H9 (cell line): Measurements from ENCODE around the gene ACACB. TPM values are rescaled to one million over a fixed set of nuclear protein-coding genes. Genes with fewer than 3 reads are reported as not detected.

Source experiments
- DNase-seq: peaks from one replicate; pipeline ENCODE4 v3.0.0-alpha.2; 2017
- H2AFZ ChIP-seq: one replicate; pipeline ENCODE4 v1.6.1; 2013; ENCODE audit warnings: mild to moderate bottlenecking, low read length, control low read depth, moderate library complexity
- H2AK5ac ChIP-seq: 2 replicates; pipeline ENCODE4 v1.6.1; 2013; ENCODE audit warnings: low read length, control low read depth, mixed read lengths; ENCODE audit not compliant: insufficient read length
- H2BK120ac ChIP-seq: one replicate; pipeline ENCODE4 v1.6.1; 2013; ENCODE audit warnings: low read depth, mild to moderate bottlenecking, low read length, control low read depth, inconsistent platforms; ENCODE audit not compliant: poor library complexity, severe bottlenecking
- H2BK12ac ChIP-seq: 2 replicates; pipeline ENCODE4 v1.6.1; 2013; ENCODE audit warnings: low read length, control low read depth, mixed read lengths, low read depth; ENCODE audit not compliant: insufficient read length
- H2BK15ac ChIP-seq: 2 replicates; pipeline ENCODE4 v1.6.1; 2013; ENCODE audit warnings: low read depth, low read length, control low read depth
- H2BK20ac ChIP-seq: one replicate; pipeline ENCODE4 v1.6.1; 2013; ENCODE audit warnings: low read depth, mild to moderate bottlenecking, low read length, control low read depth, inconsistent platforms; ENCODE audit not compliant: poor library complexity, severe bottlenecking
- H2BK5ac ChIP-seq: 2 replicates; pipeline ENCODE4 v1.6.1; 2013; ENCODE audit warnings: low read length, control low read depth, mixed read lengths; ENCODE audit not compliant: insufficient read length
- H3K14ac ChIP-seq: 2 replicates; pipeline ENCODE4 v1.6.1; 2013; ENCODE audit warnings: low read length, control low read depth; ENCODE audit not compliant: insufficient read depth
- H3K18ac ChIP-seq: 2 replicates; pipeline ENCODE4 v1.6.1; 2013; ENCODE audit warnings: low read depth, mild to moderate bottlenecking, mixed read lengths, low read length, control low read depth; ENCODE audit not compliant: insufficient read length
- H3K23ac ChIP-seq: 2 replicates; pipeline ENCODE4 v1.6.1; 2013; ENCODE audit warnings: low read length, control low read depth, mixed read lengths, low read depth; ENCODE audit not compliant: insufficient read length
- H3K23me2 ChIP-seq: 2 replicates; pipeline ENCODE4 v1.6.1; 2013; ENCODE audit warnings: low read depth, mild to moderate bottlenecking, mixed read lengths, low read length, control low read depth; ENCODE audit not compliant: insufficient read length, poor library complexity, severe bottlenecking
- H3K27ac ChIP-seq: 2 replicates; pipeline ENCODE4 v1.5.1; 2013; ENCODE audit warnings: low read length, control low read depth, mixed read lengths, low read depth; ENCODE audit not compliant: insufficient read length
- H3K27me3 ChIP-seq: 2 replicates; pipeline ENCODE4 v1.6.1; 2013; ENCODE audit warnings: low read length, control low read depth, inconsistent platforms; ENCODE audit not compliant: insufficient read depth
- H3K4ac ChIP-seq: 2 replicates; pipeline ENCODE4 v1.6.1; 2013; ENCODE audit warnings: low read depth, mild to moderate bottlenecking, control low read depth, inconsistent platforms, low read length, moderate library complexity
- H3K4me1 ChIP-seq: 2 replicates; pipeline ENCODE4 v1.6.1; 2013; ENCODE audit warnings: low read length, control low read depth, inconsistent platforms; ENCODE audit not compliant: insufficient read depth
- H3K4me2 ChIP-seq: 2 replicates; pipeline ENCODE4 v1.6.1; 2013; ENCODE audit warnings: low read length, control low read depth, mixed read lengths; ENCODE audit not compliant: insufficient read length, insufficient read depth
- H3K56ac ChIP-seq: 2 replicates; pipeline ENCODE4 v1.6.1; 2013; ENCODE audit warnings: low read depth, mild to moderate bottlenecking, mixed read lengths, low read length, control low read depth; ENCODE audit not compliant: insufficient read length
- H3K79me1 ChIP-seq: 2 replicates; pipeline ENCODE4 v1.6.1; 2013; ENCODE audit warnings: low read depth, mild to moderate bottlenecking, moderate library complexity, low read length, control low read depth, inconsistent platforms; ENCODE audit not compliant: insufficient read depth, poor library complexity, severe bottlenecking
- H3K79me2 ChIP-seq: 2 replicates; pipeline ENCODE4 v1.6.1; 2013; ENCODE audit warnings: low read length, control low read depth, inconsistent platforms; ENCODE audit not compliant: insufficient read depth
- H3K9ac ChIP-seq: 2 replicates; pipeline ENCODE4 v1.6.1; 2013; ENCODE audit warnings: low read length, control low read depth, mixed read lengths; ENCODE audit not compliant: insufficient read length; ENCODE audit errors: extremely low read depth
- H3K9me3 ChIP-seq: one replicate; pipeline ENCODE4 v1.6.1; 2013; ENCODE audit warnings: low read depth, low read length, inconsistent platforms; ENCODE audit not compliant: control insufficient read depth
- H3T11ph ChIP-seq: one replicate; pipeline ENCODE4 v1.6.1; 2013; ENCODE audit warnings: mild to moderate bottlenecking, low read length, control low read depth, inconsistent platforms
- H4K20me1 ChIP-seq: one replicate; pipeline ENCODE4 v1.6.1; 2013; ENCODE audit not compliant: control insufficient read depth, insufficient read length, insufficient read depth
- H4K5ac ChIP-seq: 2 replicates; pipeline ENCODE4 v1.6.1; 2013; ENCODE audit warnings: low read depth, mild to moderate bottlenecking, mixed read lengths, low read length, control low read depth; ENCODE audit not compliant: insufficient read length
- H4K8ac ChIP-seq: replicated peaks from 2 replicates; pipeline ENCODE4 v1.6.1; 2013; ENCODE audit warnings: low read length, control low read depth, mixed read lengths, low read depth; ENCODE audit not compliant: insufficient read length
- H4K91ac ChIP-seq: 2 replicates; pipeline ENCODE4 v1.6.1; 2013; ENCODE audit warnings: low read depth, mild to moderate bottlenecking, moderate library complexity, mixed read lengths, low read length, control low read depth; ENCODE audit not compliant: insufficient read length
- H3K27ac Mint-ChIP-seq, 3 experiments: 2 replicates in 2 of 3; 3 replicates in 1 of 3; pipeline ENCODE4 v1.8.0; 2020 to 2021; ENCODE audit warnings: mixed read lengths in 3 of 3, mild to moderate bottlenecking in 1 of 3, moderate library complexity in 1 of 3
- H3K27me3 Mint-ChIP-seq: 2 replicates; pipeline ENCODE4 v1.8.0; 2021; ENCODE audit warnings: low read depth, mild to moderate bottlenecking, moderate library complexity, mixed read lengths
- H3K36me3 Mint-ChIP-seq, 3 experiments: 2 replicates in 2 of 3; 3 replicates in 1 of 3; pipeline ENCODE4 v1.8.0; 2020 to 2021; ENCODE audit warnings: low read depth in 3 of 3, mixed read lengths in 3 of 3; ENCODE audit not compliant: insufficient read depth in 1 of 3
- H3K4me1 Mint-ChIP-seq, 2 experiments: 2 replicates each; pipeline ENCODE4 v1.8.0; 2020; ENCODE audit warnings: mixed read lengths in 2 of 2
- H3K4me3 Mint-ChIP-seq, 2 experiments: 2 replicates in 1 of 2; 3 replicates in 1 of 2; pipeline ENCODE4 v1.8.0; 2020 to 2021; ENCODE audit warnings: mild to moderate bottlenecking in 2 of 2, mixed read lengths in 2 of 2, moderate library complexity in 1 of 2
- H3K9me3 Mint-ChIP-seq, 2 experiments: 2 replicates in 1 of 2; 3 replicates in 1 of 2; pipeline ENCODE4 v1.8.0; 2020; ENCODE audit warnings: mild to moderate bottlenecking in 2 of 2, mixed read lengths in 2 of 2, moderate library complexity in 1 of 2
- WGBS: extraction: QIAGEN DNeasy Blood & Tissue Kit; methylation state at CpG from one replicate; pipeline ENCODE4 v1.1.7; 2013; ENCODE audit warnings: missing lambda C conversion rate, low lambda C conversion rate, mixed read lengths; ENCODE audit not compliant: insufficient read length; ENCODE audit errors: extremely low coverage; 5-methylcytosine and 5-hydroxymethylcytosine counted together
- total RNA-seq: library from RNA; stranded (reverse); gene quantifications from 2 replicates; pipeline ENCODE4 v1.2.1, GENCODE V29; 2021
- TF ChIP-seq, protein P1 (sequence below): fragments of 200-600 bp; sonication (generic); conservative IDR thresholded peaks from 3 replicates; pipeline ENCODE4 v1.8.0; 2021; ENCODE audit warnings: antibody characterized with exemption, mild to moderate bottlenecking

ACACB gene
- total RNA-seq, 1 experiment from 2014 or later, result 14.2 TPM

- Histone ChIP-seq H2BK15ac (no peak overlapping the region), H2BK5ac (no peak overlapping the region), H2AFZ (no peak overlapping the region), H3K79me1 (no peaks in the 10 kb centered on the region), H3K4me1 (no peaks in the 10 kb centered on the region; the same call in 1 of the 2 replicates), H3K56ac (no peak overlapping the region), H2BK120ac (no peak overlapping the region), H3K27ac (no peak overlapping the region), H2BK20ac (no peak overlapping the region), H4K5ac (no peak overlapping the region), H3K4me2 (no peak overlapping the region), H3K9ac (no peak overlapping the region), H4K91ac (no peak overlapping the region), H3K27me3 (peaks cover 5% of the 10 kb centered on the region; the same call in 1 of the 2 replicates), H3K23ac (no peak overlapping the region), H3T11ph (no peak overlapping the region), H3K9me3 (no peaks in the 10 kb centered on the region), H3K18ac (no peak overlapping the region), H3K4ac (no peak overlapping the region), H4K20me1 (no peaks in the 10 kb centered on the region), H2AK5ac (no peak overlapping the region), H3K79me2 (no peaks in the 10 kb centered on the region), H4K8ac (no peak overlapping the region), H2BK12ac (no peak overlapping the region), H3K23me2 (no peaks in the 10 kb centered on the region), H3K14ac (no peak overlapping the region)
- H3K4me1 Mint-ChIP-seq, result peaks cover 4 to 6% of the 10 kb centered on the region in 2 experiments; a peak in 1 of 4 replicates
- WGBS, result no CpG with 5 or more reads among the region's 5 CpGs
- H3K36me3 Mint-ChIP-seq, result no peaks in the 10 kb centered on the region
- H3K9me3 Mint-ChIP-seq, result no peaks in the 10 kb centered on the region
- no peak overlapping the region for H3K4me3 Mint-ChIP-seq
- TF ChIP-seq, protein P1, sequence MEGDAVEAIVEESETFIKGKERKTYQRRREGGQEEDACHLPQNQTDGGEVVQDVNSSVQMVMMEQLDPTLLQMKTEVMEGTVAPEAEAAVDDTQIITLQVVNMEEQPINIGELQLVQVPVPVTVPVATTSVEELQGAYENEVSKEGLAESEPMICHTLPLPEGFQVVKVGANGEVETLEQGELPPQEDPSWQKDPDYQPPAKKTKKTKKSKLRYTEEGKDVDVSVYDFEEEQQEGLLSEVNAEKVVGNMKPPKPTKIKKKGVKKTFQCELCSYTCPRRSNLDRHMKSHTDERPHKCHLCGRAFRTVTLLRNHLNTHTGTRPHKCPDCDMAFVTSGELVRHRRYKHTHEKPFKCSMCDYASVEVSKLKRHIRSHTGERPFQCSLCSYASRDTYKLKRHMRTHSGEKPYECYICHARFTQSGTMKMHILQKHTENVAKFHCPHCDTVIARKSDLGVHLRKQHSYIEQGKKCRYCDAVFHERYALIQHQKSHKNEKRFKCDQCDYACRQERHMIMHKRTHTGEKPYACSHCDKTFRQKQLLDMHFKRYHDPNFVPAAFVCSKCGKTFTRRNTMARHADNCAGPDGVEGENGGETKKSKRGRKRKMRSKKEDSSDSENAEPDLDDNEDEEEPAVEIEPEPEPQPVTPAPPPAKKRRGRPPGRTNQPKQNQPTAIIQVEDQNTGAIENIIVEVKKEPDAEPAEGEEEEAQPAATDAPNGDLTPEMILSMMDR, result no peak
- no peak for DNase-seq
- H3K27me3 Mint-ChIP-seq, result peaks cover 33% of the 10 kb centered on the region
- no peak overlapping the region for H3K27ac Mint-ChIP-seq
Observed at GRCh38 chr12:109302770-109303169, 186.4 kb downstream of the ACACB start.
